ENCODE measurements around the gene CP.

- no peak for TF ChIP-seq CTCF (IDR thresholded peaks at IDR 0.05)
- no peak for TF ChIP-seq POLR2A (IDR thresholded peaks at IDR 0.05)
Observed at GRCh38 chr3:149235599-149236424, 14.2 kb upstream of the CP start.

Data from right lobe of liver (tissue), 4 donors.